ENCODE results near the gene LGALS12.
"Not testable (repeated sequence)": the region's sequence is repeated elsewhere in the genome, so short reads cannot be mapped to it uniquely, and the experiment has no call there.

Gene LGALS12

DNA sequence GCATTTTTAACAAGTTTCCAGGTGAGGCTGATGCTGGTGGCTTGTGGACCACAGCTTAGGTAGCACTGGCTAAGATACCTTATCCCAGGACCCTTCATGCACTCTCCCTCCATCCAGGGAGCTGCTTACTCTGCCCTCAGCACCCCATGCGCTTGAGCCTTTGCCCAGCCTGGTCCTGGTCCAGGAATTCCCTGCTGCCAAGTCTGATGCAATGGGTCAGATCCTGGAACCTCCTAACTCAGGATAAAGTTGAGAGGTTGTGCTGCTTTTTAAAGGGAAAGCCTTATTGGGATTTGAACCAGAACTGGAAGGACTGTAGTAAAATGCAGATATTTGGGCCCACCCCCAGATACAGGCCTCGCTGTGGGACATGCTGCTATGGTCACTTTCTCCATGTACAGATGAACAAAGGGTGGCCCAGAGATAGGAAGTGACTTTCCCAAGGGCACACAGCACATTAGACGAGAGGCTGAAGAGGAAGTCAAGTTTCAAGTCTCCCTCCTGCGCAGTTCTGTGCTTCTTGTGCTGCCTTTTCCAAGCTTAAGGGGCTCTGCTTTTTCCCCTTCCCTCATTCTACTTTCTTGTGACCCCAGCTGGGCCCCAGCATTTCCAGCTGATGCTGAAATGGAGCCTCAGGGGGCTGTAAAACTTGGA is 824 bp upstream of the LGALS12 start:
- DNase-seq (ENCODE audit: low spot score), result no peak

DNA sequence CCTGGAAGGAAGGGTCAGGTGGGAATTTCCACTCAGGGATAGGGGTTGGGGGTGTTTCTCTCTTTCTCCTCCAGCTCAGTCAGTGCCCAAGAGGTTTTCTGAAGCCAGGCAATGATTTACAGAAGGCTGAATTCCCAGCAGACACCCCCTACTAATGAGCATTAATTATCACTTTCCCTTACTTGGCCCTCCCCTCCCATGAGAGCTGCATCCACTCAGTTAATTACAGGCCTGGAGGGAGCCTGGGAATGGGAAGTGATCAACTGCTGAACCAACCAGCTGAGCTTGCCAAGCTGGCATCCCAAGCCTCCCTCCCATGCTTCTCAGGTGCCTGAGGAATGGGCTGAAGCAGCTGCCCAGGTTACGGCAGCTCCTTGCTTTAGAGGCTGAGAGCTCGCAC is 992 bp downstream of the LGALS12 start:
- DNase-seq (ENCODE audit: low spot score), result no peak

GRCh38 chr11:63507511-63507910 is 1.6 kb downstream of the LGALS12 start:
- DNase-seq (ENCODE audit: low spot score), result no peak

DNA sequence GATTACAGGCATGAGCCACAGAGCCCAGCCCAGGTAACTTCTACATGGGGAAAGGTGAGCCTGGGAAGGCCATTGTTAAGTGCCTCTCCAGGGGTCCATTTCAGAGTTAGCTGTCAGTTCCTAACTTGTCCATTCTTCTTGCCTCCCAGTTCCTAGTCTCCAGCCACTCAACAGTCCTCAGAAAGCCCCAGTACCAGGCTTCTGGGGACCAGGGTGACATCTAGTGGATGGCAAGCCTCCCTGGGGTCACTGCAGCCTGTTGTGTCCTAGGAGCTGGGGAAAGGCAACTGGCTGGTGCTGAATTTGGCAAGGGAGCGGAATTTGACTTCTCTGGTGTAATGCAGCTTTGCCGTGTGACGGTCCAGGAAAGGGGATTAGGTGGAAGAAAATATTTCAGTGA is 2.1 kb downstream of the LGALS12 start:
- DNase-seq (ENCODE audit: low spot score), result peak; percentile 30

DNA sequence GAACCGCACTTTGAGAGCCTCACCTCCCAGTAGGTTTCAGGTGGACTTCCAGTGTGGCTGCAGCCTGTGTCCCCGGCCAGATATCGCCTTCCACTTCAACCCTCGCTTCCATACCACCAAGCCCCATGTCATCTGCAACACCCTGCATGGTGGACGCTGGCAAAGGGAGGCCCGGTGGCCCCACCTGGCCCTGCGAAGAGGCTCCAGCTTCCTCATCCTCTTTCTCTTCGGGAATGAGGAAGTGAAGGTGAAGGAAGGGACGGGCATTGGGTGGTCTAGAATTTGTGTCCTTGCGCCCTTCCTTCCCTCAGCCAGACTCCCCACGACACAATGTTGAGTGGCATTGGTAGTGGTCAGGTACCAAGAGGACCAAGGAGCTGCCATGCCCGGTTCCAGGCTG is 2.9 kb downstream of the LGALS12 start:
- no peak for DNase-seq (ENCODE audit: low spot score)

DNA sequence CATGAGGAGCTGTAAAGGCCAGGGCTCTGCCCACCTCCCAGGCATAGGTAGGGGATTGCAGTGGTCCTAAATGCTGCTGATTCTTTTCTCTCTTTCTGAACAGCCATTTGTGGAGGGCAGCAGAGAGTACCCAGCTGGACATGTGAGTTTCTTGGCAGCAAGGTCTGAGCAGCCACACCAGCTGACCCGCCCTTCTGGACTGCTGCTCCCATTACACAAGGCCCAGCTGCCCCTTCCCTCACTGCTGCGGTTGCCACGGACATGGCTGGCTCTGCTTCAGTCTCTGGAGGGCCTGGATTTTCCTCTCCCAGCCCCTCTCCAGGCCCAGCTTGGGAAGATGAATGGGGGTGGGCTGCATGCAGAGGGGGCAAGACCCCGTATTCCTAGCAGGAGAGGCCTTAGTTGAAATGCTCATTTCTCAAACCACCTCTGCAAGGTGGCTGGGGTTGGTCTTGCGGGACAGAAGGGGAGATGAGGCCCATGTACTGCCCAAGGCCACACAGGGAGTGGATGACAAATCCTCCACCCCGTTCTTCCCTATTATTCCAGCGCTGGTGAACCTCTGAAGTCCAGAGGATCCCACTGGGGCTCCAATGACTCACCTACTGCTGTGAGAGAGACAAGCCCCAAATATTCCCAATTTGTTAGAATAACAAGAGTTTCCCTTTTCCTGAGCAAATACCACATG is 4.6 kb downstream of the LGALS12 start:
- peak; percentile 53 for DNase-seq (ENCODE audit: low spot score)

DNA sequence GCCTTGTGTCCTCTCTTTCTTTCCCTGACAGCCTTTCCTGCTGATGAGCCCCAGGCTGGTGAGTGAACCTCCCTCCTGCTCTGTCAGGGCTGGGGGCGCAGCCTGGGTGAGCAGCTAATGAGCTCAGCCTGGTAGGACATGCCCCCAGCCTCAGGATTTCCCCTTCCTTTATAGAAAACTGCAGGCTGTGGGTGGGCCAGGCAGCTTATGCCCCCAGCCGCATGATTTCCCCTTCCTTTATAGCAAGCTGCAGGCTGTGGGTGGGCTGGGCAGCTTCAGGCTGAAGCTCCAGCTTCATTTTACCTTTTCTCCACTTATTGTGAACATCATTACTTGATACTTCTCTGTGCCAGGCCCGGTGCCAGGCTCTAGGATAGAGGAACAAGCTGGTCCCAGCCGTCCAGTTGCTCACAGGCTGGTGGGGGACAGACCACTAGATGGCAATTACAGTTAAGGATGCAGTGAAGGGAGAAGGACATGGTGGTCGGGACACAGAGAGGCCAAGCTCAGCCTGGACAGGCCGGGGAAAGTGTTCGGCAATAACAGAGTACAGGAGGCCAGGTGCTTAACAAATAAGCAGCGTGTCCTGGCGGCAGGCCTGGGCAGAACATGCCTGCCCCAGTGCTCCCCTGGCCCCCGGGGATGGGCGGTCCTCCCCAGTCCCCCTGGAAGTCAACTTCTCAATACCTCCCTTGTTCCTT is 5.3 kb downstream of the LGALS12 start:
- DNase-seq (ENCODE audit: low spot score), result no peak

DNA sequence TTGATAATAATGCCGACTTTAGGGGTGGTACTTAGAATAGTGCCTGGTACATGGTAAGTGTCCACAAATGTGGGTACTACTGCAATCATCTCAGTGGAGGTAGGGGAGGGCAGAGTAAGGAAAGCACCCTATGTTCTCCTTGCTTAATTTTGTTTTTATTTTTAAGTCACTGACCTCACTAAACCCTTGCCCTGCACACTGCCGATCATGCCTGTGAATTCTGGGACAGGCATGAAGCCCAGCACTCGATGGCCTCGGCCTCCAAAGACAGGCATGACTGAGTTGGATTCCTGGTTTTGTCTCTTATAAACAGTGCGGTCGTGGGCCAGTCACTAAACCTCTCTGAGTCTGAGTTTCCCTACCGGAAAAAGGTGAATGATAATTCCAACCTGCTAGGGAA is 6.9 kb downstream of the LGALS12 start:
- DNase-seq (ENCODE audit: low spot score), result no peak

DNA sequence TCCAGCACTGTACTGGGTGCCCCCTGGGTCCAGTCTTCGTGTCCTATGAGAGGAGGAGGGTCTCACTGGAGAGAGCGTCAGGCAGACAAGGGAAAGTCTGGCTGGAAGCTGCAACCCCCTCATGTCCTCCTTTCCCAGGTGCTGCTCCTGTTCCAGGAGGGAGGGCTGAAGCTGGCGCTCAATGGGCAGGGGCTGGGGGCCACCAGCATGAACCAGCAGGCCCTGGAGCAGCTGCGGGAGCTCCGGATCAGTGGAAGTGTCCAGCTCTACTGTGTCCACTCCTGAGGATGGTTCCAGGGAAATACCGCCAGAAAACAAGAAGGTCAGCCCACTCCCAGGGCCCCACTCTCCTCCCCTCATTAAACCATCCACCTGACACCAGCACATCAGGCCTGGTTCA is 10.2 kb downstream of the LGALS12 start:
- no peak for DNase-seq (ENCODE audit: low spot score)

DNA sequence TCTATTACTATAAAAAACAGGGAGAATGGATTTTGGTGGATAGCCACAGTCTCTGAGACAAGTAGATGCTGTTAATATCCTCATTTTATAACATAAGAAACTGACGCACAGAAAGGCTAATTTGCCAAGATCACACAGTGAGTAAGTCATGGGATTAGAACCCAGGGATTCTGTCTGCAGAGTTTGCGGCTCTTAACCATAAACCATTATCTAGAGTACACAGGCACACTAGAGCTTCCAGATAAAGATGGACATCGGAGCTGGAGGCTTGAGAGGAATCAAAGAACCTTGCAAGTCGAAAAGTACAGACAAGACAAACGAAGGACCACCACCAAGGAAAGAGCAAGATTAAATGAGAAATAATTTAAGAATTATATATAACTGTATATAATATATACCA is 11.3 kb downstream of the LGALS12 start:
- DNase-seq (ENCODE audit: low spot score), result no peak

GRCh38 chr11:63518548-63518947 is 12.7 kb downstream of the LGALS12 start:
- no peak for DNase-seq (ENCODE audit: low spot score)

DNA sequence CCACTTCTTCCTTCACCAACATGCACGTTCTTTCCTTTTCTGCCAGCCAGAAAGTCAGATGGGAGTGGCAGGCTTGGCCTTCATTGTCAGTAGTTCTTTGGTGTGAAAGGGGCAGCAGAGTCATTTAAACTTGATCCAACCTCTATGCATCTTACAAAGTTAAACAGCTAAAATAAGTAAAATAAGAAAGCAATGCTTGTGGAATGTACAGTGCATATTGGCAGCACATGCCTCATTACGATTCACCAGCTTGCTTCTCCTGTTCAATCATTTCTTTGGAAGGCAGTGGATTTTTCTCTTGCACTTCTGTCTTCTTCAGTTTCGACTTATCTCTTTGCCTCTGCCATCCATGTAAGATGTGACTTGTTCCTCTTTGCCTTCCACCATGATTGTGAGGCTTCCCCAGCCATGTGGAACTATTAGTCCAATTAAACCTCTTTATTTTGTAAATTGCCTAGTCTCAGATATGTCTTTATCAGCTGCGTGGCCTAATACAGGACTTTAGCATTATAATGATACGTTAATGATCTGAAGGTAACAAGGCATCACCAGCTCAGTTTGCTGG is 14.8 kb downstream of the LGALS12 start:
- no peak for DNase-seq (ENCODE audit: low spot score)

GRCh38 chr11:63521896-63522295 is 16.0 kb downstream of the LGALS12 start:
- no peak for DNase-seq (ENCODE audit: low spot score)

GRCh38 chr11:63523151-63523550 is 17.3 kb downstream of the LGALS12 start:
- no peak for DNase-seq (ENCODE audit: low spot score)

GRCh38 chr11:63527667-63528066 is 21.8 kb downstream of the LGALS12 start:
- DNase-seq (ENCODE audit: low spot score), result no peak

- DNase-seq (ENCODE audit: low spot score), result not testable (repeated sequence)
Measured at GRCh38 chr11:63528156-63528555, 22.3 kb downstream of the LGALS12 start.

GRCh38 chr11:63528729-63529278 is 22.9 kb downstream of the LGALS12 start:
- DNase-seq (ENCODE audit: low spot score), result not testable (repeated sequence)

DNA sequence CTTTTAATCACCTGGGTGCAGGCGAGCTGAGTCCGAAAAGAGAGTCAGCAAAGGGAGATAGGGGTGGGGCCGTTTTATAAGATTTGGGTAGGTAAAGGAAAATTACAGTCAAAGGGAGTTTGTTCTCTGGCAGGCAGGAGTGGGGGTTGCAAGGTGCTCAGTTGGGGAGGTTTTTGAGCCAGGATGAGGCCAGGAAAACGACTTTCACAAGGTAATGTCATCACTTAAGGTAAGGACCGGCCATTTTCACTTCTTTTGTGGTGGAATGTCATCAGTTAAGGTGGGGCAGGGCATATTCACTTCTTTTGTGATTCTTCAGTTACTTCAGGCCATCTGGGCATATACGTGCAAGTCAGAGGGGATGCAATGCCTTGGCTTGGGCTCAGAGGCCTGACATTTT is 23.5 kb downstream of the LGALS12 start:
- not testable (repeated sequence) for DNase-seq (ENCODE audit: low spot score)

DNA sequence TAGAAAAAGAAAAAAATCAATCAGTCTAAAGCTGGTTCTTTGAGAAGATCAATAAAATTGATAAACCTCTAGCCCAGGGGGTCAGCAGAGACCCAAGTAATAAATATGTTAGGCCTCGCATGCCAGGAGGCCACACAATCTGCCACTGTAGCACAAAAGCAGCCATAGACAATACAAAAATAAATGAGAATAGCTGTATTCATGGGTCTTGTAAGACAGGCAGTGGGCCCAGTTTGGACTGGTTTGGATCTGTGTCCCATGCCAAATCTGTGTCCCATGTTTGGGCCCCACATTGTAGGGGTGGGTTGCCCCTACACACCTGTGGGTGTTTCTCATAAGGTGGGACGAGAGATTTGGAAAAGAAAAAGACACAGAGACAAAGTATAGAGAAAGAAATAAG is 24.1 kb downstream of the LGALS12 start:
- no peak for DNase-seq (ENCODE audit: low spot score)

DNA sequence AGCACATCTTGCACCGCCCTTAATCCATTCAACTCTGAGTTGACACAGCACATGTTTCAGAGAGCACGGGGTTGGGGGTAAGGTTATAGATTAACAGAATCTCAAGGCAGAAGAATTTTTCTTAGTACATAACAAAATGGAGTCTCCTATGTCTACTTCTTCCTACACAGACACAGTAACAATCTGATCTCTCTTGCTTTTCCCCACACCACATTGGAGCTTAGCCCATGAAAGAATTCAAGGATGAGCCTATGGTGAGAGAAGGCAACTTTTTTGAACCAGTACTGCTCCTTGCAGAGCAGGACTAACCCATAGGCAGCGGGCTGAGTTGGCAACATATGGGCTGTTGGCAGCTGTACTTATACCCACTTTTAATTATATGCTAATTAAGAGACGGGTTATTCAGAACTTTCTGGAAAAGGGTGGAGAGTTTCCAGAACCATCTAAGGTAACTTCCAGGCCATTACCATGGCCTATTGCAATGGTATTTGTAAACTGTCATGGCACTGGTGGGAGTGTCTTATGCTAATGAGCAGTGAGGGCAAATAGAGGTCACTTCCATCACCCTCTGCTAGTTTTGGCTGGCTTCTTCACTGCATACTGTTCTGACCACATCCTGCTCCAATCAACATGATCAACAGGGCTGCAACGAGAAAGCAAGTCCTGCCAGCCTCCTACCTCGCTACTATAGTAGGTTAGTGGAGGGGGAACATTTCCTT is 25.3 kb downstream of the LGALS12 start:
- DNase-seq (ENCODE audit: low spot score), result not testable (repeated sequence)

DNA sequence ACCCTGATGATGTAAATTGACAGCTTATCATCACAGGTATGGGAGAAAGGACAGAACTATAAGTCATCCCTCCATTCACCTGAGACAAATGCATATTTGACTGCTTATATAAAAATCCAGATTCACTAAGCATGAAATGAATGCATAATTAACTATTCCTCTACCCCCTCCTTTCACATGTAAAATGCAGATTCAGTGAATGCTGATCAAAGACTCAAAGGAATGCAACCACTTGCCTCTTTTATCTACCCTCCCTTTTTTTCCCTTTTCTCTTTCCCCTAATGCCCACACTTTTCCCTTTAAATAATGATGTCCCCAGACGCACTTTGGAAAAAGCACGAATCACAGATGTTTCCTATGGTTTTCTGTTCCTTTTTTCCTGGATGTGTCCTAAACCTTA is 26.2 kb downstream of the LGALS12 start:
- no peak for DNase-seq (ENCODE audit: low spot score)

Data from hepatic stellate cell (primary cell).